K562 (cell line): ENCODE measurements around the gene PKDREJ.

ENCODE experiments used
- GABPA ChIP-seq: fragments of 200-800 bp; sonication (Bioruptor generic); conservative IDR thresholded peaks from 2 replicates; pipeline ENCODE4 v1.6.1; 2016; ENCODE audit warnings: low read depth, missing genetic modification characterization, missing compliant biosample characterization
- ILK ChIP-seq: fragments of 450-650 bp; IDR thresholded peaks from 2 replicates; pipeline ENCODE4 v1.6.1; 2016; ENCODE audit warnings: missing genetic modification characterization, low read depth, mild to moderate bottlenecking, missing compliant biosample characterization, moderate library complexity, borderline replicate concordance
- JUND ChIP-seq, 2 experiments: IDR thresholded peaks; 2 replicates in 1 of 2; 3 replicates in 1 of 2; pipeline ENCODE4 v1.6.1; 2011; ENCODE audit warnings: borderline replicate concordance in 2 of 2, low read depth in 2 of 2, low read length in 2 of 2, improper control_type of control experiment in 1 of 2, missing biosample characterization in 1 of 2, missing genetic modification characterization in 1 of 2, missing genetic modification reagents in 1 of 2
- MTA3 ChIP-seq: fragments of 450-650 bp; formaldehyde crosslinking; IDR thresholded peaks from 2 replicates; pipeline ENCODE4 v1.6.1; 2017; ENCODE audit warnings: mild to moderate bottlenecking, borderline replicate concordance
- SREBF1 ChIP-seq: fragments of 150-350 bp; IDR thresholded peaks from 2 replicates; pipeline ENCODE4 v1.6.1; 2014; ENCODE audit warnings: antibody characterized with exemption, low read depth, low read length, borderline replicate concordance
- XRCC4 ChIP-seq: IDR thresholded peaks from one replicate; pipeline ENCODE4 v1.6.1; 2011; ENCODE audit not compliant: insufficient read depth, insufficient read length; ENCODE audit errors: extremely low read depth
- ZKSCAN3 ChIP-seq: fragments of 250-450 bp; sonication (Bioruptor Pico); IDR thresholded peaks from 2 replicates; pipeline ENCODE4 v1.4.0; 2020

GRCh38 chr22:46224044-46224897, 38.9 kb downstream of the PKDREJ start:
- no peak for TF ChIP-seq SREBF1
- no peak for TF ChIP-seq ILK (tag)
- TF ChIP-seq GABPA (tag), result no peak
- no peak for TF ChIP-seq JUND (IDR thresholded peaks at IDR 0.05; ENCODE audit: borderline replicate concordance, low read depth, low read length)
- TF ChIP-seq JUND (tag; IDR thresholded peaks at IDR 0.05; ENCODE audit: borderline replicate concordance, low read depth, low read length), result no peak
- TF ChIP-seq XRCC4, result no peak
- no peak for TF ChIP-seq MTA3
- TF ChIP-seq ZKSCAN3 (CRISPR knock-in tag), result no peak
